Dermis blood vessel endothelial cell (primary cell): ENCODE measurements around the gene GLIS1. TPM values are rescaled to one million over a fixed set of nuclear protein-coding genes. Genes with fewer than 3 reads are reported as not detected.

Source experiments
- DNase-seq: peaks from one replicate; pipeline ENCODE4 v3.0.0; 2010
- total RNA-seq: library from RNA; depleted of rRNA; stranded (reverse); fragments of >200 nt; gene quantifications from 2 replicates; pipeline ENCODE4 v1.2.3, GENCODE V29; 2014

Gene GLIS1
- total RNA-seq, 1 donor from 2014 or later, result not detected

GRCh38 chr1:53481456-53481855 is 257.5 kb downstream of the GLIS1 start:
- DNase-seq, result no peak

DNA sequence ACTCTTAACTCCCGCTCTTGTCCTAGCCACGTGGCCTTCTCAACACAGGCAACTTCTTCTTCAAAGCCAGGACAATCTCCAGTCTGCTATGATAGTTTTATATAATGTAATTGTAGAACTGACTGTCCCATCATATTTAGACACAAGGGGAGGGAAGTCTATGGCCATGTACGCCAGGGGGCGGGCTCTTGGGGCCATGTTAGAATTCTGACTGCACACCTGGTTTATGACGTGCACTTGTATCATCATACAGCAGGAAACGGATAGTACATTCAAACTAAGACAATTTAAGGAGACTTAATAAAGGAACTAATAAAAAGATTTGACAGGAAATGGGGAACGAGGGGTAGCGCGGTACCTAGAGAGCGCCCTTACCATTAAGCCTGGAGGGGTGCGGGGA is 258.3 kb downstream of the GLIS1 start:
- DNase-seq, result no peak

GRCh38 chr1:53478502-53478818 is 260.5 kb downstream of the GLIS1 start:
- DNase-seq, result no peak

DNA sequence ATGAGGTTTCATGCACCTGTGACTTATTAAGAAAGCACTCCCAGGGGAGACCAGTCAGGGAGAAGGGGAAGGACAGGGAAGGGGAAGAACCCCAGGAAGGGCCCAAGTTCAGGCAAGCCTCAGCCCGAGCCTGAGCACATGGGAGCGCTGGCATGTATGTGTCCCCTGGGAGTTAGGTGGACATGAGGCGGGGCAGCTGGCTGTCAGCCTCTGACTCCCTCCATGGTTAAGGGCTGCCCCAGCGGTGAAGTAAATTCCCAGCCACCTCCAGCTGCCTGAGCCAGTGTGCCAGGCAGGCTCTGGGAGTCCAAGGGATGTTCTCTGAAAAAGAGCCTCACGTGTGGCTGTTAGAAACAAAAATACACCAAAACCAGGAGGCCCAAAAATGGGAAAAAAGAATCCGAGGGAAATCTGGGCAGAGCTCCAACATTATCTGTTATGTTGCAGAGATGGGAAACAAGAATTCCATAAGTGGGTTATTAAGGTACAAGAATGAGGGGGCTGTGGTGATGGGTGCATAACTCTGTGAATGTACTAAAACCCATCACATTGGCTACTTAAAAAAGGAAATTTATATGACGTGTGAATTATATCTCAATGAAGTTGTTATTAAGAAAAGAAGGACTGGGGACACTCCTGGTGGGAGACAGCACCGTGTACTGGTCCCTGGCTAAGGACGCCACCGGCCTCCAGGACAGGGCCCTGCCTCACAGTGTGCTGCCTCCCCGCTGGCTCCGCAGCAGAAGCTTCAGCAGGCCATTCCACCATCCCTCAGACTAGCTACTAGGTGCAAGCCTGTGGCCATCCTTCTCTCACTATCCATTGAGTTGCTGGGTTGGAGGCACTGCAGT is 261.1 kb downstream of the GLIS1 start:
- DNase-seq, result no peak

DNA sequence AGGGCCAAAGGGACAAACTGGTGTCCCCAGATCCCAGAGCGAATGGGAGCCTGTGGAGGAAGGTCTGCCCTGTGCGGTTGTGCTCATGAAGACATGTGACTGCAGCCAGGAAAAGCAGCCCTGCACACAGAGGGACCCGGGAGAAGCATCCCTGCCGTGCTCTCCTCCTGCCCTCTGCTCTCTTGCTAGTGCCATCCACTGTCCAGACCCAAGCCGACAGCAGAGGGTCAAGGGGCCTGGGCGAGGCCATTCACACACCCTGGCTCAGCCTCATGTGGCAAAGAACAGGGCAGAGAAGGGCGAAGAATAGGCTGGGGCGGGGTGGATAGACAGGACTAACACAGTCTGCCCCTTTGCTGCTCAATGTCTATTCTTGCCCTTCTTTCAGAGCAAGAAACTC is 262.4 kb downstream of the GLIS1 start:
- no peak for DNase-seq

DNA sequence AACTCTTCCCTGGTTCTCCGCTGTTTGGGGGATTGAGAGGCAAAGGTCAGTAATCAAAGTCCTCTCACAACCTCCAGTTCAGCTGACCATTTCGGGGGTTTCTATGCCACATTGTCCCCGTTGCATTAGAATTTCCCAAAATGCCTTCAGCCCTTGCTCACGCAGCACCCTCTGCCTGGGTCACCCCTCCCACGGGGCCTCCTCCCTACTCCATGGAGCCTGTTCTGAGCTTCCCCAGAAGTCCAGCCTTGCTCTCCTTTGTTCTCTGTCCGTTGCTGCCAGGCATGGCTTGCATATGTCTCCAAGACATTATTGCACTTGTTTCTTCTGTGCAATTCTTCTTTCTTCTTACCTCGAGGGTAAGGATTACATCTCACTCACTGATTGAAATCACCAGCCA is 263.3 kb downstream of the GLIS1 start:
- DNase-seq, result no peak

DNA sequence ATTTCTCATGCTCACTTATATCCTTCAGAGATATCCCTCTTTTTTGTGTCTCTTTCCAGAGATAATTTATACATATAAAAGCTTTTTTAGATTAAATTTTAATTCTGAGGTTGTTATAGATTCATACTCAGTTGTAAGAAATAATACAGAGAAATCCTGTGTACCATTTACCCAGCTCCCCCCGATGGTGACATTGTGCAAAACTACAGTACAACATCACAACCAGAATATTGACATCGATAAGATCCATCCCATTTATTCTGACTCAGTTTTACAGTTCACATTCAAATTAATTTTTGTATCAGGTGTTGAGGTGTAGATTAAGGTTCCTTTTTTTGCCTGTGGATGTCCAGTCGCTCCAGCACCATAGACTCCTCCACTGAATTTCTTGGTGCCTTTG is 265.5 kb downstream of the GLIS1 start:
- peak; percentile 33 for DNase-seq

- no peak for DNase-seq
These were observed 268.0 kb downstream of the GLIS1 start for GRCh38 chr1:53471000-53471399.

DNA sequence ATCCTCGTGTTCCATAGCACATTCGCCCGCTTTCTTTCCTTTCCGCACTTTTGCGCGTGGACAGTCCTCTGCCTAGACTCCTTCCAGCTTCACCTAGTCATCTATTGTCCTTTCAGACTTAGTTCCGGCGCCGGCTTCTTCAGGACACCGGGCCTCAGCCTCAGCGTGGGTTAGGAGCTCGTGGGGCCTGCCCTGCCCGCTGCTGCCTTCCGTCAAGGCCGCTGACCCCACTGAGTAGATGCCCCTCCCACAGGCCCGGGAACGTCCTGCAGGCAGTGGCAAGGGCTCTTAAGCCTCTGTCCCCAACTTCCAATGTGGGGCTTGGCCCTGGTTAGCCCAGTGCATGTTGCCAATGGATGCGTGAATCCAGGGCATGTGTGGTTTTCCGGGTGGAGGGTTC is 268.4 kb downstream of the GLIS1 start:
- no peak for DNase-seq

DNA sequence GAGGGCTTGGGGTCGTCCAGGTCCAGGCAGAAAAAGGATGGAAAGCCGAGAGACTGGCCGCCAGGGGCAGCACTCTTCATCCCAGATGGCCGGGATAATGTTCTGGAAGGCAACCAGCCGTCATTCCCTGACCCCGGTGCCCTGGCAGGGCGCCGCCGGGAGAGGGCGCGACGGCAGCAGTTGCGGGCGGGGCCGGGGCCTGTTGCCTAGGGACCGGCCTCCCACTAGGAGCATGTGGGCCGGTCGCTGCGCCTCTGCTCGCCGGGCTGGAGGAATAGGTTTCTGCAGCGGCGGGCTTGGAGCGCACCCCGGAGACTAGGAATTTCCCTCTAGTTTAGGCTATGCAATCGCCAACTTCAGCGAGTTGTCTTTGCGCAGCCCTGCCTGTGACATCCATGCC is 268.8 kb downstream of the GLIS1 start:
- DNase-seq, result peak; percentile 72

DNA sequence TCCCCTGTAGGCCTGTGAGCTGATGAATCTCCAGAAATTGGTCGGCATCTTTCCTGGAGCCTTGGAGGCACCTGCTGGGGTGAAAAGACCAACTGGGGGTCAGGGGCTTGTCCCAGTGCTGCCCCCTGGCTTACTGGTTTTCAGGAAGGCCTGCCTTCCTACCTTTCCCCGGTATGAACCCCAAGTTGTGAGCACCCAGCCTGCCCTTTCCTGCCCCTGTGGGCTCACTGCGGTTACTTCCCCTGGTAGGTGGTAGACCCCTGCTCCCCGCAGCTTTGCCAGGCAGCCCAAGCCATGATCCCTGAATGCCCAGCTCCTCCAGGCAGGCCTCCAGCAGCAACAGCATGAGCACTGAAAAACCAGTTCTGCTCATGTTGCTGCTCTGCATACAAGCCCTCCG is 269.6 kb downstream of the GLIS1 start:
- no peak for DNase-seq

- DNase-seq, result no peak
These were observed 270.6 kb downstream of the GLIS1 start for GRCh38 chr1:53468374-53468773.

DNA sequence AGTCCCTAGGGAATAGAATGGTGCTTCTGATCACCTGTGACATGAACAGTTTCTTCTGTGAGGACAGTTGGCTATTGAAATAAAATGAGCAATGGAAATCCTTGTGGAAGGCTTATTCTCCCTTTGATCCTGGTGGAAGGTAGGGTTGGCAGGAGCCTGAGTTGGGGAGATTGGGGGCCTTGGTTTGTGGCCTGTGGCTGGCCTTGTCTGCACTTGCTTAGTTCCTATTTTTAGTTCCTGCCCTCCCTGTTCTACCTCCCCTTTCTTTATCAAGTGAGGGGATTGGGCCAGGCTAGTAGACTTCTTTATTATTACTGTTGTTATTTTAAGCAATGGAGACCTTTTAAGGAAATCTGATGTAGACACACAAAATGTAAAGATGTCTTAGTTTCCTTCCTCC is 271.6 kb downstream of the GLIS1 start:
- DNase-seq, result no peak

GRCh38 chr1:53465023-53465957 is 273.7 kb downstream of the GLIS1 start:
- DNase-seq, result no peak

- DNase-seq, result no peak
These were observed 274.7 kb downstream of the GLIS1 start for GRCh38 chr1:53463961-53464899.

- no peak for DNase-seq
These were observed 276.0 kb downstream of the GLIS1 start for GRCh38 chr1:53462769-53463501.

GRCh38 chr1:53462193-53462592 is 276.8 kb downstream of the GLIS1 start:
- no peak for DNase-seq

DNA sequence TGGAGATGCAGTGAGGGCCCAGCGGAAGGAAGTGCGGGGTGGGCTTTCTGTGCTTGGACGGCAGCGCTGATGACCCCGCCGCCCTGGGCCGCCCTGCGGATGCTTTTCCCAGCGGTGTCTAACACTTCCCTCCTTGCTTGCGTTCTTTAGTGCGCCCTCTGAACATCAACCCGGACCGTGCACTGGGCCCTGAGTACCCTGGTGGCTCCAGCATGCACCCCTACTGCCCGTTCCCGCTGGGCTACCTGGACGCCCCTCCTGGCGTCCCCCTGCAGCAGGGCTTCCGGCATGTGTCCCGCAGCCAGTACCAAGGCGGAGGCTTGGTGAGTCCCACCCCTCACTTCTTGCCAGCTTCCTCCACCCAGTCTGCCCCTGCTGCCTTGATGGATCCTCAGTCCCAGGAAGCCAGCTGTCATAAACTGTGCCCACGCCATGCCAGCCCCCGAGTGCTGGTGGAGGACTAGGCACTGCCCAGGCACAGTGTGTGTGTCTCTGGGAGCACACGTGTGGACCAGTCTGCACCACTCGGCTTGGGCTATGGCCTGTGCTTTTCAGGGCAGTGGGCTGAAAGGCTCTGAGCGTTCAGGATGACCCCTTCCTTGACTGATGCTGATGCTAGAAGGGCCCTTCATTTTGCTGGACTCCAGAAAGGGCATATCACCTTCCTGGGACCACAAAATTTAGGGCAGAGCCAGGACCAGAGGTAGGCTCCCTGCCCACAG is 277.5 kb downstream of the GLIS1 start:
- no peak for DNase-seq

- DNase-seq, result no peak
These were observed 278.2 kb downstream of the GLIS1 start for GRCh38 chr1:53460666-53461322.

GRCh38 chr1:53460211-53460634 is 278.7 kb downstream of the GLIS1 start:
- DNase-seq, result no peak
